GM21526 (cell line): ENCODE data around the gene FSTL4.

Experiments
- ATAC-seq: cut with Tn5 transposase; IDR thresholded peaks from one replicate; pipeline ENCODE4 v1.9.1; 2021; ENCODE audit warnings: moderate library complexity; ENCODE audit not compliant: unreplicated experiment, low FRiP score

FSTL4 gene

DNA sequence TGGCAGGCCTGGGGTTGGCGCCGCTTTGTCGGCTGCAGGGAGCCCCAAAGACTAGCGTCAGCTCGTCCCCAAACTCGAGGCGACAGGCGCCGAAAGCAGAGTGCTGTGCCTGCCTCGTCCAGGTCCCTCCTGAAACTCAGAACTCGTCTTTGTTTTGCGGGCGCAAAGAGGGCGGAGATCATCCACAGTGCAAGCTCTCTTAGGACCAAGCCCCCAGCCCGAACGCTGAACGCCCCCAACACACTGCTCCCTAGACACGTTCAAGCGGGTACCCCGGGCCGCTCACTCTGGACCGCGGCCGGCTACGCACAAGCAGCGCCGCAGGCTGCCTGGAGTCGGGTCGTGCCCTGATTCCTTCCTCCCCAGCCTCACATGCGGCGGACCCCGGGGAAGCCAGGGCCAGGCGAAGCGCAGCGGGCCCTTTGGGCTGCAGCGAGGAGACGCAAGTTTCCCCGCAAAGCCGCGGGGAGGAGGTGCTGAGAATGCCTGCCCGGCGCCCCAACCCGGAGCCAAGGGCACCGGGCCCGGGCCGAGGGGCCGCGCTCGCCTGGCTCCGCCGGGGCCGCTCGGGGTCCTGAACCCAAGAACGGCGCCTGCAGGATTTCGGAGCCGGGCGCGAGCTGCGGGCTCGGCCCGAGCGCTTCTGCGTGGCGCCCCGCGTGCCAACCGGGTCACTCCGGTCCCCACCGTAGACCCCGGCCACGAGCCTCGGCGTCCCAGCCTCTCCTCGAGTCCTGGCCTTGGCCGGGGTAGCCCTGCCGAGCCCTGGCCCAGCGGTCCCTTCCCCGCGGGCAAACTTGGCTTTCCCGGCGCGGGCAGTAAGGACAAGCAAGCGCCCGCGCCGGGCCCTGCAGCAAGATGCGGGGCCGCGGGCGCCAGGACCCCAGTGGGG, 738 bp downstream of the FSTL4 start:
- ATAC-seq, result no peak

DNA sequence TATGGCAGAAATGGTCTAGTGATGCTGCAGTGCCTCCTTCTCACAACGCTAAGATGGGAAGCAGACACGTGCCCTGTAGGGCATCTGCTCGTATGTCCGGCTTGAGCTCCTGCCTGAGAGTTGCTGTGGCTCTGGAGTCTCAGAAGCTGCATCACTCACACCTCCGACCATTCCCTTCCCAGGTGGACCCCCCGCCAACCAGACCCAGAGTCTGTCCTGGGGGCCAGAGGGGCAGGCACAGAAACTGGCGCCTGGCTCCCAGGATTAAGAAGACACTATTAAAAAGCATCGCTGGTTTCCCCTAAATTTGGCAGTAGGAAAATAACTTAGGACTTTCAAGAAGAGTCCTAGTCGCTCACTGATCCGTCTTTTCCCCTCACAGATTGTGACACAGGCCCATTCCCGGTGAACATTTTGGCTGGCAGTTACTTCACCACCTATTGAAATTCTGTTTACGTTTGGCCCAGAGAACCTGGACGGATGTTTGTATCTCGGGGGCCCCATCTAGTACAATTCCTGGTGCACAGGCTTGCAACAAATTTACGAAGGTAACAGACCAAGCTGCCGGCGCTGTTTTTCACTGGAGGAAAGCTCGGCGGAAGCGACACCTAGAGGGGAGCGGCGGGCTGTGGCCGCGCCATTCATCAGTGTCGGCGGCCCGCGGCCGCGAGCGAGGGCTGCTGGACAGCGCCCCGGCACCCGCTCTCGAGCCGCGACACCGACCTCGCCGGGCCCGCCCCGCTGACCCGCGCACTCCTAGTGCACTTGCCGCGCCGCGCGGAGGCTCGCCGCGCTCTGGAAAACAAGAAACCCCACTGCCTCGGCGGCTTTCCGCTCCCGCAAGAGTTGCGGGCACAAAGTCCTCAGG, 1.6 kb downstream of the FSTL4 start:
- ATAC-seq, result no peak

DNA sequence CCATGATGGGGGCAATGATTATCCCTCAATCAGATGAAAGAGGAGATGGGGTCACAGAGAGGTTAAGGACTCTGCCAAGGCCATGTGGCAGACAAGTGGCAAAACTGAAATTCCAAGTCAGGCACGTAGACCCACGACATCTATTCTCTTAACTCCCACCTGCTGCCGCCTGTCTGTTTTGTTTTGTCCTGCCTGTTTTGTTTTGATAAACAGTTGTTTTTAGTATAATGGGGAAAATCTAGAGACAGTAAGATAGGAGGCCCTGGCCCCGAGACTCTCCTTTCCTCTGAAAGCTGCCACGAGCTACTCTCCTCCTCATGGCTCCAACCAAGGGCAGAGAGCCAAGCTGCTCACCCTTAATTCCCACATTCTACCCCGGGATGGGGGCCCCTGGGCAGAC, 4.9 kb downstream of the FSTL4 start:
- no peak for ATAC-seq

DNA sequence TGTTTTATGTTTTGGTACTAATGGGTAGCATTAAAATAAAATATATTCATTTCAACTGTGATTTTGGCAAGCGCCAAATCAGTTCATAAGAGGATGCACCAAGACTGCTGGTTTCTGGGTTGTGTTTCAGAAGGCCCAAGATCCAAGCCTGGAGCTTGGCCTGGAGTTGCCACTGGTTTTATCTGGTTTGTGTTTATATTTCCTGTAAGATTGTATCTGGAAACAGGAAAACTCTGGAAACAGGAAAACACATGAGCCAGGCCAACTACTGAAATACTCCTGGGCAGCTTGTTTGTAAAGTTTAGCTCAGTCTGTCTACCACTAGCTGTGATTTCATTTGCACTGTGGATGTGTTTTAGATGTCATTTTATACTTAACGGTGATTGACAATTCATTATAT, 5.5 kb downstream of the FSTL4 start:
- ATAC-seq, result no peak

DNA sequence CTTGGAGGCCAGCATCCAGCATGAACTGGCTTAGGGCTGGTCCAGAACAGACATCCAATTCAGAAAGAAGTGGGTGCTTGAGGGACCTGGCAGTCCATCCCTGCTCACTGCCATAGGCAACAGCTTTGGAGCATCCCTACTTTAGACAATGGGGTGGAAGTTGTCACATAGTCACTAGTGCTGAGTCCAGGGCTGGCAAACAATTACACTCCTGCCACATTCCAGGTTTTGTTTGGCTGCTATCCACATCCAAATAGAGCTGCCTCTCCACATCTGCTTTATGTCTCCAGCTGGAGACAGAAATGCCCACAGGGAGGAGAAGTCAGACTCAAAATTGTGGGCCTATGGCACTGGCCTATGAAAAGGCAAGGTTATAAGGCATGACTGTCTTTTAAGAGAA, 7.0 kb downstream of the FSTL4 start:
- no peak for ATAC-seq

DNA sequence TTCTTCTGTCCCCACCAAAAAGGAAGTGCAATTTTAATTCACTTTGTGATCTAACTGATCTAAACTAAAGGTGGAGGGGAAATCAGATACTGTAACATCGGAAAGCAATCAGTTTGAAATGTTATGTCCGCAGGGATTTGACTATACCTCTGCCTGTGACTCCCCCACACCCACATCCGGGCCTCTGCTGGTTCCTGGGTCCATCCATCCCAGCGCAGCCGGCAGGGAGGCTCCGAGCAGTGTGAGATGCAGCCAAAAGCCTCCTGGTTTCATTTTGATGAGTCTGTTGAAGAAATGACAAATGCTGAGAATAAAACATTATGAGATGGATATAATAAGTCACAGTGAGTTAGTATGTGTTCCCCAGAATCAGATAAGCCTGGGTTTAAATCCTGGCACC, 8.6 kb downstream of the FSTL4 start:
- ATAC-seq, result no peak

DNA sequence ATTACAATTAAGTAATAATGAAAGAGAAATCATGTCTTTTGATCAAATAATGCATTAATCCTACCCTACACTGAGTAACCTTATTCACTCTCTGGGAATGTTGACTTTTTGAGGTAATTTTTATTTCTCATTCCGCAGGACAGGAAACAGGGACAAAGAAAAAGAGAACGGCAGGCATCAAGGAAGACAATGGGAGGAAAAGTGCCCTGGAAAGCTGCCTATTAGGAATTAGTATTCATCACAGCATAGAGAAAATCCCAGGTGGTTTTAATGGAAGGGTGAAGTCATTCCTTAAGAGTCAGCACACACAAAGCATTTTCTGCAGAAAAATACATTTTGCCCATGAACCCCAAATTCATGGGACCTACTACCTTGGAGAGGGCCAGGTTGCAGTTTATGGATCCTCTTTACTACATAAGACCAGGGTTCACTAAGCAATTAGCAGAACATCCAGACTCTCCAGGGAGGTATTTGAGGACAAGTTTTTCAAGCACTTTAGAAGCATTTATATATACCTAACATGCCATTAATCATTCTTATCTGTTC, 9.4 kb downstream of the FSTL4 start:
- ATAC-seq, result no peak

DNA sequence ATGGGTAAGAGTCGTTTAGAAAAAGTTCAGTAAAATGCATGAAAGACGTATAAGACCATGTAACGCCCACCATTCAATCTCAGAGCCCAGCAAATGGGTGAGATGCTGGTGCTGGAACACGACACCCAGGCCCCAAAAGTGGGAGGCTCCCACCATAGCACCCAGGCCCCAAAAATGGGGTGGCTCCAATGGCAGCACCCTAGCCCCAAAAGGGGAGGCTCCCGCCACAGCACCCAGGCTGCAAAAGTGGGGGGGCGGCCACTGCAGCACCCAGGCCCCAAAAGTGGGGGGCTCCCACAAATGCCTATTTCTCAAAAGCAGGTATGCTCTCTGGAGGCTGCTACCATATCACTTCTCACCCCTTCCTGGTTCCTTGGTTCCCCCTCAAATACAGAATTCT, 12.7 kb downstream of the FSTL4 start:
- ATAC-seq, result no peak

DNA sequence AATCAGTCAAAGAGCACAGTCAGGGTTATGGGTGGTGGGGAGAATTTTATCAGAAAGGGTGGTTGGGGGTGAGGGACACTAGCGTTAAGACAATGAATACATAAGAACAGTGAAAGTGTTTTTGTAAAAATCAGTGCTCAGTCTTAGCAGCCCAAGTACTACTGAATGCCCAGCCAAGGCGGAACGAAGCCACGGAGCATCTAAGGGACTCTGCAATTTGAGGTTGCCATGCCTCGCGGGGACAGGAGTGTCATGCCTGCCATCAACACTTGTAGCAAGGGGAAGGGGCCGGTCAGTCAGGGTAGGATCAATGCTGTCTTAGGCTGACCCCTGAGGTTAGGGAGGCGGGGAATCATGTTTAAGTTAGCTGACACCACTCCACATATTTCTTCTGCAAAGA, 13.3 kb downstream of the FSTL4 start:
- ATAC-seq, result no peak

DNA sequence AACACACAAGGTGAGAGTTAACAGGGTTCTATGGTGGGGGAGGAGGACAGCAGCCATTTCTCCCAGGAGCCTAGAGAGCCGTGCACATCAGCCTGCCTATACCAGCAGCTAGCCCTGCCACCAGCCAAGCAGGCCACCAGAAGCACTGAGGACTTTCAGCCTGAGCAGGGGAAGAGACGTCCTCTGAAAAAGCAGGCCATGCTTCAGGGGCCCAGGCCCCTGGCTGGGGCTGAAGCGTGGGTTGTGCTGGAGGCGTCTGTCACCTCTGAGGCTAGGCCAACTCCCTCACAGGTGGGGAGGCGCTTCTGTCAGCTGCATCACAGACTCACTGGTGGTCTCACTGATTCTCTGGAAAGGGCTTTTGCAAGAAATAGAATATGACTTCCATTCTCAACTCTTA, 16.3 kb downstream of the FSTL4 start:
- no peak for ATAC-seq

DNA sequence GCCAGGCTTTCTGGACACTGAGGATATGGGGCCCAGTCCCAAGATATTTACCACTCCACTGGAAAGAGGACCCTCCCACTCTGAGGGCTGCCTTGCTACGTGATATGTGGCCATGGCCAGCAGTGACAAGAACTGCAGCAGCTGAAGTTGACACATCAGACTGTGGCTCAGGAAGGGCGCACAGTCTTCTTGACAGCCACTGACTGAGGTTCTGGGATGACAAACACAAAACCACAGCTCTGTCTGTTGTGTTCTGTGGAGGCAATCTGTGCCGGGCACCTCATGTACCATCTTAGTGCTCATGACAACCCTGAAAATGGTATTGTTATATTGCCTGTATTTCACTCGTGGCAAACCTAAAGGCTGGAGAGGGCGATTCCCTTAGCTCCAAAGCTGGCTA, 16.9 kb downstream of the FSTL4 start:
- ATAC-seq, result no peak

DNA sequence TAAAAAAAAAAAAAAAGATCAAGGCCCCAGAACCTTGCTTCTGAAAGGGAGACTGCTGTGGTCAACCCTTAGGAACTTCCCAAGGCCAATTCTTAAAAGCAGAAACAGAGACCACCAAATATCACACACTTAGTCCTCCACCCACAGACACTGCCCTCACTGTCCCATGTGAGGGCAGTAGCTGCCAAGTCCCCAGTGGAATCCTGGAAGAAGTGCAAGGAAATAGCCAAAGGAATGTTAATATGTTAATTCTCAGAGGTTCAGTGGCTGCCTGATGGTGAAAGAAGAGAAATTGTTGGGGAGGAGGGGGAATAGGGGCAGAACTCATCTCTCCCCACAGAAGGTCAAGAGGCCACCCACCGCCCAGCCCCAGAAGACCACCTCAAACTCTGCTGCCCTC, 23.1 kb downstream of the FSTL4 start:
- ATAC-seq, result no peak

DNA sequence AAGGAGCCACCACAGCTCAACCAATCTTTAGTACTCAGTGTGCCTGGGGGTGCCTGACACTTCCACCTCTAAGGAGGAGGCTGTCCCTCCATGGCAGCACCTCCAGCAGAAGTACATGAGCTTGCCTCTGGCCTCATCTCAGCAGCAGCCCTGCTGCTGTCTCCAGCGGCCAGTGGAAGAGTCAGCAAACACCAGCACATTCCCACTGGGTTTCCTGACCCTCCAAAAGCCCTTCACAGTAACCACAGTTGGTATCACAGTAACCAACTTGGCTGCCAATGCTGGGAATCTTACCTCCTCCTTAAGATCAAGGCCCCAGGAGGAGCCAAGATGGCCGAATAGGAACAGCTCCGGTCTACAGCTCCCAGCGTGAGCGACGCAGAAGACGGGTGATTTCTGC, 29.4 kb downstream of the FSTL4 start:
- ATAC-seq, result no peak

DNA sequence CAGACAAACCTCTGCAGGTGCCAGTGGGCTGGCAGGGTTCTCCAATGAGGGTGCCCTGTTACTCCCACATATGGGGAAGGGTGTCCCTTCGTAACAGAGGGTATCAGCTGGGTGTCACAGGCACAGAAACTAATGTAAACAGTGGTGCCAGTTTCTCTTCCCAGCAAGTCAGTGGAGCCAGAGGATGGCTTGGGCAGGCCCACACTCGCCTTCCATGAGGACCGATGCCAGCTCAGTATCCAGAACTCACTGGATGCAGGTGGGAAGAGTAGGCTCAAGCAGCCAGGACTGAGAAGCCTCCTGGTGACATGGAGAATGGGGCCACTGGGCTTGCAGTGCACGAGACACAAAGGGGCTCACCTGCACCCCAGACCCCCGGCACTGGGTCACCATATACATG, 30.4 kb downstream of the FSTL4 start:
- ATAC-seq, result no peak

DNA sequence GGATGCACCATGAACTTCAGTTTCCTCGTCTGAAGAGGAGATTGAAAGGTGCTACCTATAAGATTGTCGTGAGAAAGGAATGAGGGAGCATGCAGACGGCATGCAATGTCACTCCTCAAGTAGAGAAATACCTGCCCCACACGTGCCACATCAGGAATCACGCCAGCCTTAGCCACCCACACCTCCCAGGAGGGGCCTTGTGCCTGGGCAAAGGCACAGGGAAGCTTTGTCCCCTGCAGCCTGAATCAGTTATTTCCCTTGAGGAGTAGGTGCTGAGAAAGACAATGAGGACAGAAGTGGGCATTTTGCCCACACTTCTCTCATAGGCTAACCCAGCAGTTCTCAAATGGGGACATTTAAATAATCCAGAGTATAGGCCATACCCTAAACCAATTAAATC, 31.0 kb downstream of the FSTL4 start:
- ATAC-seq, result no peak

DNA sequence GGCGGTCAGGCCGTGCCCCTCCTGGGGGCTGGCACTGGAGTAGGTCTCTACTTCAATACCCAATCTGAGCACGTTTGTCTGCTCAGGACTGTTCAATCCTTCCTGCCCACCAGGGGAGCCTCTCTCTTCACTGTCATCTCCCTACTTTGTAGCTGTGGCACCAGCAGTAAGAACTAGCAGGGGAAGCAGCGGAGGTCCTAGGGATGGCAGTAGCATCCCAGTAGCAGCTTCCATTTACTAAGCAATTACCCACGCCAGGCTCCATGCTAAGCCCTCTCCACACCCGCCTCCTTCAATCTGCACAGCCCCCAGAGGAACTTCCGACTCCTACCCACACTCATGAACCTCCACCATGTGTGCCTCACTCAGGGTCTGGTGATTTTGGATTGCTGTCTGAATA, 31.7 kb downstream of the FSTL4 start:
- no peak for ATAC-seq

DNA sequence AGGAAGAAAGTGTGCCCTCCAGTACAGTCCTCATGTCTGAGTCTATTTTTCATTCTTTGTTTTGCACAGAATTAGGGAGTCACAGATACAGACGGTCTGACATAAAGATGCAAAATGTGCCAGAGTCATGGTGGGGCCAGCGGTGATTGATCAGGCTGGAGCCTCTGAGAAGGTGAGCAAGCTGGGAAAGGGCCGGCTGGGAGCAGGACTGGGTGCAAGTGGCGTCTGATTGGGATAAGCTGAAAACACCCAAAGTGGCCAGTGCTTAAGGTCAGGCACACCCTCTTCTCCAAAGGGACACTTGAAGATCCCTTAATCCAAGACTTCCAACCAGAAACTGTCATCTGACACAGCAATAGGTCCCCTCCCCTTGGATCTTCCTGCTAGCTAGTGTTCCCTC, 32.6 kb downstream of the FSTL4 start:
- no peak for ATAC-seq

DNA sequence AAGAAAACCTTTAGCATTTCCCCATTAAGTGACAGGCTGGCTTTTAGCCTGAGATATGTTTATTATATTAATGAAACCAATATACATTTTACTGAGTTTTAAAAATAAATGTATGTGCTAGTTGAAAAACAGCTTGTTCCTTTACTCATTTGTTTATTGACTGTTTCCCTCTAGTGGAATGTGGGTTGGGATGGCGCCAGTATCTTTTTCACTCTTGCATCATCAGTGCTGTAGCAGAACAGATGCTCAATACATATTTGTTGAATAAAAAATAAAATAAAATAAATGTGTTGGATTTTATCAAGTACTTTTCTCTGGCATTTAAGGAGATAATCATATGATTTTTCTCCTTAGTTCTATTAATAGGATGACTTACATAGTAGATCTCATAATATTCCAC, 43.0 kb downstream of the FSTL4 start:
- no peak for ATAC-seq

DNA sequence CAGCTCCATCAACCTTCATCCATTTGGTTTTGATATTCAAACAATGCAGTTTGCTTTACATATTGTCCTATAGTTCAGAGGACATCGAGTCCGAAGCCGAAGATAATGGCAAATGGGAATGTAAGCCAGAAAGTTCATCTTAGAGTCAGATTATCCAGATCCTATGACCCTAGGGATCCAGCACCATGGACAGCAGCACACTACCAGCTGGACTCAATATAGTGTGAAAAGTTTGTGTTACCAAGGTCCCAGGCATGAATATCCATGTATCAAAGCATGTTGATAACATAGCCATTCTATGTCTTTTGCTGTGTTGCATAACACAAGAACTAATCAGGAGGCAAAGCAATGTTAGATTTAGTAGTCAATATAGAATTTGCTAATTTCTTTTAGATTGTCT, 46.3 kb downstream of the FSTL4 start:
- no peak for ATAC-seq

DNA sequence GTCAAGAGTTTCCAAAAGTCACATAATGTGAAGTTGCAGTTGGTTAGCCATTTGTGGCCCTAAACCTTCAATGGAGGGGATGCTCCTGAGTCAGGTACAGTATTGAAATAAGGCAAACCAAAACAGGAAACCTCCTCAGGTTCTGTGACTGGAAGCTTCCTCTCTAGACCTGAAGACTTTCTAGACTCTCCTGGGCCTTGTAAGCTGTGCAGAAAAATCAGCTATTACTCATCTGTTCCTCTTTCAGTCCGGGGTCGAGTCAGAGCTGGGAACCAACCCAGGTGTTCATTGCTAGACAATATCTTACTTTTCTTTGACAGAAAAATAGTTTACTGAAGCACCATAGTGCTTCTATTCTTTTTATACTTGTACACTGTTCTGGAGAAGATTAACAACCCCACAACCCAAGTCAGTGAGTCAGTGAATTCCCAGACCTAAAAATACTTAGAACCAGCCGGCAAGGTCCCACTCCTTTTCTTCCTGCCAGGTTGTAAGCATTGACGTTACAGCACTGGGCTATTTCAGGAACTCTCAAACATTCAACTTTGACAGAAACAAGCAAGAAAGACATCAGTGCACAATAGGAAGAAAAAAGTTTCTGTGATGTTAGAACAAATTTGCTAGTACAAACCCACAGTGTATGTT, 47.3 kb downstream of the FSTL4 start:
- no peak for ATAC-seq

DNA sequence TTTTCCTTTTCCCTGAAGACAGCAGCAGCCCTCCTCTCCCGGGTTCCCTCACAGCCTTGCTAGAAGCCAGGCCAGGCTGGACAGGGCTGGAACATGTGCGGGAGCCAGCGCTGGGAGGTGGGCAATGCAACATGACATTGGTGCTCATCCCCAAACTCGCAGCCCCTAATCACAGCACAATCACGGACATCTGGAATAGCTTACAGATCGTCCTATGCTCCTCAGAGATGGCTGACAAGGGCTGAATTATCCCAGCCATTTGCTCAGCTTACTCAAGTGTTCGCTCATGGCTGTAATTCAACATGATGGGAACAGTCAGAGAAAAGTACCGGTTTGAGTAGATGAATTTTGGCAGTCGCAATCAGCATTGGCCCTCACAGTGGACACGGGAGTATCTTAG, 49.8 kb downstream of the FSTL4 start:
- ATAC-seq, result no peak
